ENCODE measurements around the gene ADGRL2.

Gene ADGRL2

DNA sequence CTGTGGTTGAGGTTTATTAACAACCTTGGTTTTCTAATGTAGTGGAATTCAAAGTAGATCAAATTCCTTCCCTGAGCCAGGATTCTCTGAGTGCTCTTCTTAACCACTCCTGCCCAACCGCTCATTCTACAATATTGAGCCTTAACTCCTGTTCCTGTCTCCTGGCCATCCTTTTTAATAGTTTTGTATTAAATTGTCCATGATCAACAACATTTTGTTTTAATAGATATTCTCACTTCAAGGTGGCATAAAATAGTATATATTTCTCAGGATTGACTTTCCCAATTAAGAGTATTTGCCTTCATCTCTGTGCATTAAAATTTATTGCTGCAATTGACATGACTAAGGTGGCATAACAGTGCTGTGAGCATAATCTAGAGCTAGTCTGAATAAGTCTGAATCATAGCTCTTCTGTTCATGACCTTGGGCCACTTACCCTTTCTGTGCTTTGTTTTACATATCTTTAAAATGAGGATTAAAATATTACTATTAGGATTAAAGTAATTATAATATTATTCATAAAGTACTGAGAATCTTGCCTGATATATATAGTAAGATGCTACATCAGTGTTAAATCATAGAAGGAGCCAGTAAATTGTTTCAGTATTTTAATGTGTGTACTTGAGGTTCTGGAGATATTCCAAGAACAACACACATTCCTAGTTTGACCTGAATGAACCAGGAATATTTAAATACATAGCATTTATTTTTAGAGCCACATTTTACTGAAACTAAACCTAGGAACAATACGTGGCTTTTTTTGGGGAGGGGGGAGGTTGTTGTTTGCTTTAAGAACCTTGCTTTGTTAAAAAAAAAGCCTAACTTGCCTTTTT, 76.4 kb downstream of the ADGRL2 start:
- H3K9ac ChIP-seq (ENCODE audit: low read depth, low read length), result no peak overlapping the region
- no peaks in the 10 kb centered on the region for H3K9me3 ChIP-seq (ENCODE audit: insufficient read depth, low read length, severe bottlenecking)
- no peak overlapping the region for H3K4me3 ChIP-seq (ENCODE audit: low read depth in 1 of 2, low read length in 2 of 2)
- DNase-seq, result no peak
- H3K27me3 ChIP-seq (ENCODE audit: insufficient read depth, low read length, poor library complexity), result no peaks in the 10 kb centered on the region
- TF ChIP-seq EZH2 (IDR thresholded peaks at IDR 0.05; ENCODE audit: borderline replicate concordance, low read depth, low read length, severe bottlenecking), result no peak
- TF ChIP-seq, protein P1, sequence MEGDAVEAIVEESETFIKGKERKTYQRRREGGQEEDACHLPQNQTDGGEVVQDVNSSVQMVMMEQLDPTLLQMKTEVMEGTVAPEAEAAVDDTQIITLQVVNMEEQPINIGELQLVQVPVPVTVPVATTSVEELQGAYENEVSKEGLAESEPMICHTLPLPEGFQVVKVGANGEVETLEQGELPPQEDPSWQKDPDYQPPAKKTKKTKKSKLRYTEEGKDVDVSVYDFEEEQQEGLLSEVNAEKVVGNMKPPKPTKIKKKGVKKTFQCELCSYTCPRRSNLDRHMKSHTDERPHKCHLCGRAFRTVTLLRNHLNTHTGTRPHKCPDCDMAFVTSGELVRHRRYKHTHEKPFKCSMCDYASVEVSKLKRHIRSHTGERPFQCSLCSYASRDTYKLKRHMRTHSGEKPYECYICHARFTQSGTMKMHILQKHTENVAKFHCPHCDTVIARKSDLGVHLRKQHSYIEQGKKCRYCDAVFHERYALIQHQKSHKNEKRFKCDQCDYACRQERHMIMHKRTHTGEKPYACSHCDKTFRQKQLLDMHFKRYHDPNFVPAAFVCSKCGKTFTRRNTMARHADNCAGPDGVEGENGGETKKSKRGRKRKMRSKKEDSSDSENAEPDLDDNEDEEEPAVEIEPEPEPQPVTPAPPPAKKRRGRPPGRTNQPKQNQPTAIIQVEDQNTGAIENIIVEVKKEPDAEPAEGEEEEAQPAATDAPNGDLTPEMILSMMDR (IDR thresholded peaks at IDR 0.05; ENCODE audit: borderline replicate concordance, extremely low read depth, low read length, poor library complexity, severe bottlenecking), result no peak
- H3K4me2 ChIP-seq (ENCODE audit: insufficient read depth, low read length), result no peak overlapping the region
- H3K27ac ChIP-seq (ENCODE audit: low read length), result no peak overlapping the region
- no peaks in the 10 kb centered on the region for H3K36me3 ChIP-seq (ENCODE audit: insufficient read depth, low read length)
- H4K20me1 ChIP-seq (ENCODE audit: insufficient read depth, low read length), result no peaks in the 10 kb centered on the region
- ATAC-seq (ENCODE audit: insufficient read depth, low read depth), result no peak
- no peak overlapping the region for H2AFZ ChIP-seq (ENCODE audit: low read depth, low read length)
- no peaks in the 10 kb centered on the region for H3K4me1 ChIP-seq (ENCODE audit: insufficient read depth, low read length)
- no peaks in the 10 kb centered on the region for H3K79me2 ChIP-seq (ENCODE audit: insufficient read depth, low read length)

DNA sequence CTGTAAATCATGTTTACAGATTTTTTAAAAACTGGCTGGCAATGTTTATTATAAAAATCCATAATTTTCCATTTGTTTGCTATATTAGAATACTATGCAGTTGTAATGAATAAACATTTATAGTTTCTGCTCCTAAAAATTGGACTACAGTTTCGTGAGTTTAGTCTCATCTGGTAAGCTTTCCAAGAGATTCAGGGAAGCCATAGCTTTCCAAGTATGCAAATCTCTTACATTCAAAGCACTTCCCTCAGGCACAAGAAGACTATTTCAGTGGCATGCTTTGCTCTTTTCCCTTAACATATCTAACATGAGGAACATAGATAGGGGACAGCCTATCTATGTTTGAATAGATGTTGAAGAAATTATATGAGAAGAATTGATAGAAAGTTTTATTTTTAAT, 77.2 kb downstream of the ADGRL2 start:
- Histone ChIP-seq H4K20me1 (ENCODE audit: insufficient read depth, low read length) (no peaks in the 10 kb centered on the region), H3K4me1 (ENCODE audit: insufficient read depth, low read length) (no peaks in the 10 kb centered on the region), H3K9ac (ENCODE audit: low read depth, low read length) (no peak overlapping the region), H3K27me3 (ENCODE audit: insufficient read depth, low read length, poor library complexity) (no peaks in the 10 kb centered on the region), H3K9me3 (ENCODE audit: insufficient read depth, low read length, severe bottlenecking) (no peaks in the 10 kb centered on the region), H3K4me2 (ENCODE audit: insufficient read depth, low read length) (no peak overlapping the region), H3K79me2 (ENCODE audit: insufficient read depth, low read length) (no peaks in the 10 kb centered on the region), H3K27ac (ENCODE audit: low read length) (no peak overlapping the region), H2AFZ (ENCODE audit: low read depth, low read length) (no peak overlapping the region), H3K36me3 (ENCODE audit: insufficient read depth, low read length) (no peaks in the 10 kb centered on the region), H3K4me3 (ENCODE audit: low read depth in 1 of 2, low read length in 2 of 2) (no peak overlapping the region)
- DNase-seq (no peak), ATAC-seq (ENCODE audit: insufficient read depth, low read depth) (no peak)
- no peak for TF ChIP-seq EZH2 (IDR thresholded peaks at IDR 0.05; ENCODE audit: borderline replicate concordance, low read depth, low read length, severe bottlenecking)
- TF ChIP-seq, protein P1 (IDR thresholded peaks at IDR 0.05; ENCODE audit: borderline replicate concordance, extremely low read depth, low read length, poor library complexity, severe bottlenecking), result no peak

DNA sequence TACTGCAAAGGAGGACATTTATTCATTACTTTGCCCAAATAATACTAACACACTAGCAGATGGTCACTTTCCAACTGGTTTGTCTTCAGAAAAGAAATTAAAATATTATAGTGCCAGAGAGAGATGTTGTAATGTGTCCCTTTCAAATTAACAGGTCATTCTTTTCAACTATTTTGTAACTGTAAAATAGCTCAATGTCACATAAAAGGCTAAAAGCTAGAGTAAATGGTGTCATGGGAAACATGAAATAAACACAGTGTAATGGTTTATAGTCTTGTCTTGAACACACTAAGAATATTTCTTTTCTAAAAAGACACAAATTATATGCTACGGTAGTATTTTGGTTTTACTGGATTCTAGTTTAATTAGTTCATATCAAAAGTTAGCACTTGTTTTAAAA, 77.8 kb downstream of the ADGRL2 start:
- H3K79me2 ChIP-seq (ENCODE audit: insufficient read depth, low read length), result no peaks in the 10 kb centered on the region
- ATAC-seq (ENCODE audit: insufficient read depth, low read depth) (no peak), DNase-seq (no peak)
- TF ChIP-seq EZH2 (IDR thresholded peaks at IDR 0.05; ENCODE audit: borderline replicate concordance, low read depth, low read length, severe bottlenecking), result no peak
- TF ChIP-seq, protein P1 (IDR thresholded peaks at IDR 0.05; ENCODE audit: borderline replicate concordance, extremely low read depth, low read length, poor library complexity, severe bottlenecking), result no peak
- no peak overlapping the region for H3K4me2 ChIP-seq (ENCODE audit: insufficient read depth, low read length)
- no peaks in the 10 kb centered on the region for H3K4me1 ChIP-seq (ENCODE audit: insufficient read depth, low read length)
- H3K4me3 ChIP-seq (ENCODE audit: low read depth in 1 of 2, low read length in 2 of 2), result no peak overlapping the region
- H3K36me3 ChIP-seq (ENCODE audit: insufficient read depth, low read length), result no peaks in the 10 kb centered on the region
- H3K27me3 ChIP-seq (ENCODE audit: insufficient read depth, low read length, poor library complexity), result no peaks in the 10 kb centered on the region
- H3K9ac ChIP-seq (ENCODE audit: low read depth, low read length), result no peak overlapping the region
- H4K20me1 ChIP-seq (ENCODE audit: insufficient read depth, low read length), result no peaks in the 10 kb centered on the region
- no peaks in the 10 kb centered on the region for H3K9me3 ChIP-seq (ENCODE audit: insufficient read depth, low read length, severe bottlenecking)
- no peak overlapping the region for H3K27ac ChIP-seq (ENCODE audit: low read length)
- H2AFZ ChIP-seq (ENCODE audit: low read depth, low read length), result no peak overlapping the region

Data from DND-41 (cell line).